HFF-Myc (cell line): ENCODE measurements around the gene MS4A4A.
"Not testable (repeated sequence)": the region's sequence is repeated elsewhere in the genome, so short reads cannot be mapped to it uniquely, and the experiment has no call there.

Source experiments
- DNase-seq: peaks from one replicate; pipeline ENCODE4 v3.0.0-alpha.2; 2011; ENCODE audit warnings: low read depth; ENCODE audit errors: extremely low read depth
- H3K4me3 ChIP-seq: replicated peaks from 2 replicates; pipeline ENCODE4 v1.5.1; 2011; ENCODE audit warnings: low read depth, mild to moderate bottlenecking, control low read depth, low read length
- CTCF ChIP-seq: IDR thresholded peaks from 2 replicates; pipeline ENCODE4 v1.5.1; 2012; ENCODE audit warnings: mild to moderate bottlenecking, low read depth, low read length, control low read depth; ENCODE audit errors: missing control alignments

Gene MS4A4A

GRCh38 chr11:60265373-60266214, 14.9 kb upstream of the MS4A4A start:
- peak; percentile 2 for DNase-seq
- H3K4me3 ChIP-seq, result no peak overlapping the region
- TF ChIP-seq CTCF, result peak; percentile 47

GRCh38 chr11:60274416-60274815, 6.0 kb upstream of the MS4A4A start:
- DNase-seq, result no peak
- no peak overlapping the region for H3K4me3 ChIP-seq
- TF ChIP-seq CTCF, result no peak

GRCh38 chr11:60281485-60281884, 1.0 kb downstream of the MS4A4A start:
- no peak overlapping the region for H3K4me3 ChIP-seq
- no peak for TF ChIP-seq CTCF
- DNase-seq, result no peak

DNA sequence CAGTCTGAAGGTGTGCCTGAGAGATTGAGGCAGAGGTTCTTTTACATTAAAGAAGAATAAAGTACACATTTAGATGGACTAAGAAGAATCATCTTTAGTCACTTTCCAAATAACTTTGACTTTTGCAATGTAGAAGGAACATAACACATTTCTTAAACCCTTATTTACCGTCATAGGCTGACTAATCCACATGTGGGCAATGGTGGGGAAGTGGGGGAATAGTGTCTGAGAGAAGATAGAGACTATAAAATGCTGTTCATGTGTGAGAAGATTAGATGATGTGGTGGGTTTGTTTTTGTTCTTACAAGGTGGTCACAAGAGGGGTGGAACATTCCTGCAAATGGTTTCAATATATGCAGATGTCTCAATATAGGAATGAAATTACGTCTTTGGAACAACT, 1.8 kb downstream of the MS4A4A start:
- H3K4me3 ChIP-seq, result no peak overlapping the region
- no peak for DNase-seq
- no peak for TF ChIP-seq CTCF

GRCh38 chr11:60285411-60286126, 5.1 kb downstream of the MS4A4A start:
- DNase-seq, H3K4me3 ChIP-seq: not testable (repeated sequence)

GRCh38 chr11:60288531-60288930, 8.1 kb downstream of the MS4A4A start:
- no peak overlapping the region for H3K4me3 ChIP-seq
- TF ChIP-seq CTCF, result no peak
- no peak for DNase-seq

DNA sequence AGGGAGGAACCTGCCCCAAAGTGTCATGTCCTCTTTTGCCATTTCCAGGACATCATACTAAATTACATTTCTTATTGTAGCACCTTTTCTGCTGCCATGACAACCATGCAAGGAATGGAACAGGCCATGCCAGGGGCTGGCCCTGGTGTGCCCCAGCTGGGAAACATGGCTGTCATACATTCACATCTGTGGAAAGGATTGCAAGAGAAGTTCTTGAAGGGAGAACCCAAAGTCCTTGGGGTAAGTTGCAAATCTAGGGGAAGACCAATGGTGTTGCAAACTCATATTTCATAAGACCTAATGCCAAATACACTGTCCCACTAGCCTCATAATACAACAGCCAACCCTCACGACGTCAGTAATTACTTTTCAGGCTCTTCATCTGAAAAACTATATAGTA, 11.7 kb downstream of the MS4A4A start:
- TF ChIP-seq CTCF, result no peak
- DNase-seq, result no peak
- no peak overlapping the region for H3K4me3 ChIP-seq
